SU-DHL-6 (cell line): ENCODE results near the gene PICALM.

Experiments
- H2AFZ ChIP-seq: fragments of 200-600 bp; sonication (generic); 2 replicates; pipeline ENCODE4 v1.6.1; 2014; ENCODE audit warnings: low read depth, mild to moderate bottlenecking, moderate library complexity, mixed read lengths, antibody characterized with exemption, low read length; ENCODE audit not compliant: severe bottlenecking
- H3F3A ChIP-seq: fragments of 200-600 bp; shearing (Covaris generic); 2 replicates; pipeline ENCODE4 v1.6.0; 2016; ENCODE audit warnings: antibody characterized with exemption, mild to moderate bottlenecking; ENCODE audit not compliant: insufficient read depth
- H3K27ac ChIP-seq: fragments of 200-600 bp; sonication (generic); 2 replicates; pipeline ENCODE4 v1.5.1; 2016; ENCODE audit warnings: low read depth, mild to moderate bottlenecking, low read length, moderate library complexity, mixed read lengths
- H3K27me3 ChIP-seq: fragments of 200-600 bp; sonication (generic), shearing (Covaris generic); 2 replicates; pipeline ENCODE4 v1.6.0; 2014; ENCODE audit warnings: mild to moderate bottlenecking, low read length
- H3K36me3 ChIP-seq: fragments of 200-600 bp; sonication (generic); 2 replicates; pipeline ENCODE4 v1.6.1; 2014; ENCODE audit warnings: mild to moderate bottlenecking, low read length, mixed read lengths
- H3K4me2 ChIP-seq: fragments of 300-600, 200-600 bp; shearing (Covaris generic), sonication (generic); 2 replicates; pipeline ENCODE4 v1.6.0; 2014; ENCODE audit warnings: low read length, low read depth, mild to moderate bottlenecking; ENCODE audit not compliant: poor library complexity, severe bottlenecking
- H3K4me3 ChIP-seq: fragments of 200-600 bp; sonication (generic); 2 replicates; pipeline ENCODE4 v1.5.1; 2014; ENCODE audit warnings: antibody characterized with exemption, low read length, mild to moderate bottlenecking, mixed read lengths; ENCODE audit not compliant: insufficient read depth, poor library complexity, severe bottlenecking
- H3K79me2 ChIP-seq: fragments of 200-600 bp; sonication (generic); 2 replicates; pipeline ENCODE4 v1.6.1; 2014; ENCODE audit warnings: mild to moderate bottlenecking, low read length, moderate library complexity; ENCODE audit not compliant: insufficient read depth
- H3K9ac ChIP-seq: fragments of 200-600 bp; sonication (generic); 2 replicates; pipeline ENCODE4 v1.7.0; 2014; ENCODE audit warnings: mild to moderate bottlenecking, low read length
- H3K9me2 ChIP-seq: fragments of 200-600 bp; sonication (generic); replicated peaks from 2 replicates; pipeline ENCODE4 v1.6.1; 2014; ENCODE audit warnings: low read length; ENCODE audit not compliant: insufficient read depth
- H3K9me3 ChIP-seq: fragments of 200-600 bp; sonication (generic); 2 replicates; pipeline ENCODE4 v1.6.1; 2014; ENCODE audit warnings: low read length, mixed read lengths; ENCODE audit not compliant: insufficient read depth
- H4K20me1 ChIP-seq: fragments of 200-600 bp; sonication (generic); 2 replicates; pipeline ENCODE4 v1.6.1; 2014; ENCODE audit warnings: low read depth, mild to moderate bottlenecking, antibody characterized with exemption, low read length, moderate library complexity, mixed read lengths
- EZH2phosphoT487 ChIP-seq: fragments of 200-600 bp; sonication (generic), shearing (Covaris generic); conservative IDR thresholded peaks from 2 replicates; pipeline ENCODE4 v1.6.1; 2018; ENCODE audit warnings: mild to moderate bottlenecking, antibody characterized with exemption, low read length, moderate library complexity, mixed read lengths
- TF ChIP-seq, protein P1 (sequence below): fragments of 200-600 bp; sonication (generic); IDR thresholded peaks from one replicate; pipeline ENCODE4 v1.5.1; 2017; ENCODE audit warnings: antibody characterized with exemption, mild to moderate bottlenecking, low read length, moderate library complexity; ENCODE audit not compliant: insufficient read depth, poor library complexity, severe bottlenecking

The PICALM gene

DNA sequence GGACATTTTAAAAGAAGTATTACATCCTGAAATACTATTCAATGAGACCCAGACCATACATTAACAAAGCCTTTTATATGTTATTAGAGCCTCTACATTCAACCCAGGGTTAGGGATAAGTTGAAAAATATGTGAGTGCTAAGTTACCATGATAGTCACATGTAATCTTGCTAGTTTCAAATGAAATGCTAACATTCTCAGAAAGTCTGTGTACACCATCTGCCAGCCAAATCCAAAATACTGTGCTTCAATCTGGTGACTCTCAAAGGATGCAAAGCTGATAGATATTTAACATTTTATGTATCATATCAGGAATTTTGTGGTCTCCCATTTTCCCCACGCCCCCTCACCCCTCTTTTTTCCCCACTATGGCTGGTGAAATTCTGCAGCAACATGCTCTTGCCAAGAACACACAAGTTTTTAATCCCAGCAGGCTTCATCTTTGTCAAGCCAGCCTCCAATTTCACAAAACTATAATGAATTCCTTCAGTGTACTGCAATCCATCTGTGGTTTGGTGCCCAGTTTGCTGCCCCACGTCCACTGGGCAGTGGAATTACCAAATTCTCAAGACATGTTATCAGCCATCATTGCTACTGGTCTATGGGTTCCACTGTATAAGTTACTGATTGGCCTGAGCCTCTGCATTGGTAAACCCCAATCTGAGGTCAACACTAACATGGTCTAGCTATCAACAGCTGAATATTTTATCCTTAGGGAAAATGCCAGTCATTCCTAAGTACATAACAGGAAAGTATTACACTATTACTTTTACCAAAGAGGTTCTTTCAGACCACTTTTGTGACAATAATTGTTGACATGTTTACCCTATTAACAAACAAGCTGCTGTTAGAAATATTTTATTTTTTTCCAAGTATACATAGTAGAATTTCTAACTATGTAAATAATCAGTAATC is 1.5 kb upstream of the PICALM start:
- peak overlapping the region; percentile 64 for H2AFZ ChIP-seq
- peaks cover 16% of the 10 kb centered on the region for H3F3A ChIP-seq
- H3K79me2 ChIP-seq = peaks cover 32% of the 10 kb centered on the region
- H4K20me1 ChIP-seq = peaks cover 21% of the 10 kb centered on the region
- H3K9me3 ChIP-seq = no peaks in the 10 kb centered on the region
- H3K4me3 ChIP-seq = no peak overlapping the region
- H3K9ac ChIP-seq = no peak overlapping the region
- H3K27ac ChIP-seq = peak overlapping the region; percentile 79
- H3K36me3 ChIP-seq = no peaks in the 10 kb centered on the region
- H3K4me2 ChIP-seq = no peak overlapping the region
- no peaks in the 10 kb centered on the region for H3K9me2 ChIP-seq
- H3K27me3 ChIP-seq = no peaks in the 10 kb centered on the region
- TF ChIP-seq, protein P1, sequence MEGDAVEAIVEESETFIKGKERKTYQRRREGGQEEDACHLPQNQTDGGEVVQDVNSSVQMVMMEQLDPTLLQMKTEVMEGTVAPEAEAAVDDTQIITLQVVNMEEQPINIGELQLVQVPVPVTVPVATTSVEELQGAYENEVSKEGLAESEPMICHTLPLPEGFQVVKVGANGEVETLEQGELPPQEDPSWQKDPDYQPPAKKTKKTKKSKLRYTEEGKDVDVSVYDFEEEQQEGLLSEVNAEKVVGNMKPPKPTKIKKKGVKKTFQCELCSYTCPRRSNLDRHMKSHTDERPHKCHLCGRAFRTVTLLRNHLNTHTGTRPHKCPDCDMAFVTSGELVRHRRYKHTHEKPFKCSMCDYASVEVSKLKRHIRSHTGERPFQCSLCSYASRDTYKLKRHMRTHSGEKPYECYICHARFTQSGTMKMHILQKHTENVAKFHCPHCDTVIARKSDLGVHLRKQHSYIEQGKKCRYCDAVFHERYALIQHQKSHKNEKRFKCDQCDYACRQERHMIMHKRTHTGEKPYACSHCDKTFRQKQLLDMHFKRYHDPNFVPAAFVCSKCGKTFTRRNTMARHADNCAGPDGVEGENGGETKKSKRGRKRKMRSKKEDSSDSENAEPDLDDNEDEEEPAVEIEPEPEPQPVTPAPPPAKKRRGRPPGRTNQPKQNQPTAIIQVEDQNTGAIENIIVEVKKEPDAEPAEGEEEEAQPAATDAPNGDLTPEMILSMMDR = no peak
- TF ChIP-seq EZH2phosphoT487 = no peak

DNA sequence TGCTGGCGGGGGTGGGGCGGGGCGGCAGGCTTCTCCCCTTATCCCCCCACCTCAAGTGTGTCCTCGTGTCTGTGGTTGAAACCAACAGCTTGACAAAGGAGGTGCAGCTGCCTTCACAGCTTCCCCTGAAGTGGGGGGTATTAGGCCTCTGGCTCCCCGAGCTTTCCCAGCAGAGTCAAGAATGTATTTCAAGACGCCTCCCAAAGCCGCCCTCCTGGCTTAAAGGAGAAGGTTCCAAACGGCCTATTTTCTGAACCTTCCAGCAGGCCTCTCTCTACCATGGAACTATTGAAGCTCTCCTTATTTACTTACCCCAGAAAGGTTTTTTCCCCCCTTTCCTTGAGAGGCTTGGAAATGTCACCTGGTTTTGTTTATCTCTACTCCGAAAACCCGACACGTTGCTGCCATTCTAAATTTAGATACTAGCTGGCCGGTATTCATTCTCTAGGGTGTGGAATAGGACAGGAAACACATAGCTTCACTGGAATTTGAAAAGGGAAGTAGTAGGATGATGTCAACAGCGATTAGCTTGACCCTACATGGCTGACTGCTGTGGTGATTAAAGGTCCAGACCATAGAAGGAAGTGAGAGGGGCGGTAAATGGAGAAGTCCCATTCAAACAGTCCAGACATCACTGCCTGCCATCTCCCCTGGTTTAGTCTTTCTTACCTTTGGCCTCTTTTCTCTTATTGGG is 671 bp upstream of the PICALM start:
- H3K36me3 ChIP-seq = no peaks in the 10 kb centered on the region
- H3F3A ChIP-seq = peaks cover 16% of the 10 kb centered on the region
- TF ChIP-seq, protein P1 = no peak
- no peak for TF ChIP-seq EZH2phosphoT487
- no peaks in the 10 kb centered on the region for H3K9me3 ChIP-seq
- H3K4me2 ChIP-seq = peak overlapping the region; percentile 81
- peaks cover 40% of the 10 kb centered on the region for H3K79me2 ChIP-seq
- peaks cover 23% of the 10 kb centered on the region for H4K20me1 ChIP-seq
- peak overlapping the region; percentile 50 for H3K4me3 ChIP-seq
- peak overlapping the region; percentile 64 for H2AFZ ChIP-seq
- peak overlapping the region; percentile 79 for H3K27ac ChIP-seq
- H3K9me2 ChIP-seq = no peaks in the 10 kb centered on the region
- peak overlapping the region; percentile 58 for H3K9ac ChIP-seq
- H3K27me3 ChIP-seq = no peaks in the 10 kb centered on the region

DNA sequence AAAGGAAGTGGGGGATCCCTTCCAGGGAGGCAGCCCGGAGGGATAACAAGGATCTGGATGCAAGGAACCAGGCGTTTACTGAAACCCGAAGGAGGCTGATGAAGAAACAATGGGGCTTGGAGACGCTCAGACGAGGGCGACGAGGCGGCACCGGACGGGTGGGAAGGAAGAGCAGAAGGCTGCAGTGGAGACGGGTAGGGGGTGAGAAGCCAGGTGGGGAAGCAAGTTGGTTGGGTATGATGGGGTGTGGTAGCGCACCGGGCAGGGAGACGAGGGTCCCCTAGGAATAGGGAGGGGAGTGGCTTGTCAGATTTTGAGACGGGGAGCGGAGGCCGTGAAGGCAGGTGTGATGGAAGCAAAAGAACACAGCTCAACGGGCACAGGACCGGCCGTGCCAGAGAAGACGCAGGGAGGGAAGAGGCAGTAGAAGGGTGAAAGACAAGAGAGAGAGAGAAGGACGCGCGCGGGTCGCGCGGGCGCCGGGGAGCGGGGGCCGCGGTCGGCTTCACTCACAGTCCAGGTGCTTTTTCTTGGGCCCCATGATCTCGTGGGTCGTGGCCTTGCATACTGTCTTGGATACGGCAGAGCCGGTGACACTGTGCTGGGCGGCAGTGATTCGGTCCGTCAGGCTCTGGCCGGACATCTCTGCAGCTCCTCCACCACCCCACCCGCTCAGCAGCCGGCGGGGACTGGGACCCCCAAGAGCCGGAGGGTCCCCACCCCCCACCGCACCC is 579 bp downstream of the PICALM start:
- Histone ChIP-seq H3K4me2 (peak overlapping the region; percentile 85), H4K20me1 (peaks cover 28% of the 10 kb centered on the region), H3K36me3 (no peaks in the 10 kb centered on the region), H3K9ac (peak overlapping the region; percentile 86), H3K79me2 (peaks cover 53% of the 10 kb centered on the region), H3K27me3 (no peaks in the 10 kb centered on the region), H3K9me2 (no peaks in the 10 kb centered on the region), H3K9me3 (no peaks in the 10 kb centered on the region), H3K4me3 (peak overlapping the region; percentile 96), H3K27ac (peak overlapping the region; percentile 78), H2AFZ (peak overlapping the region; percentile 30), H3F3A (peaks cover 21% of the 10 kb centered on the region)
- TF ChIP-seq, protein P1 = no peak
- no peak for TF ChIP-seq EZH2phosphoT487
